SK-N-SH (cell line): ENCODE data around the gene HIPK3. TPM values are rescaled to one million over a fixed set of nuclear protein-coding genes. Genes with fewer than 3 reads are reported as not detected.
"Not testable (repeated sequence)": the region's sequence is repeated elsewhere in the genome, so short reads cannot be mapped to it uniquely, and the experiment has no call there.

Source experiments
- CTCF ChIA-PET: fragments of 300-600, 350-600 bp; formaldehyde crosslinking; extraction: SDS; loops from one replicate; lab custom pipeline; 2021; lab: Yijun Ruan, JAX
- POLR2A ChIA-PET: fragments of 350-600 bp; sonication (Branson Sonifier 250); formaldehyde crosslinking; extraction: SDS; loops from one replicate; lab custom pipeline; 2020; ENCODE audit warnings: antibody characterized with exemption, inconsistent platforms; lab: Yijun Ruan, JAX
- DNase-seq: peaks from one replicate; pipeline ENCODE4 v3.0.0; 2012
- H2AFZ ChIP-seq: fragments of 200-600 bp; sonication (generic); 2 replicates; pipeline ENCODE4 v1.8.1; 2016; ENCODE audit warnings: antibody characterized with exemption, mild to moderate bottlenecking, low read depth
- H3F3A ChIP-seq: fragments of 200-600 bp; sonication (generic); replicated peaks from 2 replicates; pipeline ENCODE3; 2016; ENCODE audit warnings: antibody characterized with exemption, mild to moderate bottlenecking; ENCODE audit not compliant: insufficient read depth
- H3K27ac ChIP-seq, 2 experiments: fragments of 200-500 bp in 1 of 2; fragments of 200-600 bp in 1 of 2; sonication (Bioruptor generic) in 1 of 2; sonication (generic), shearing (Covaris generic) in 1 of 2; 2 replicates each; pipeline versions ENCODE4 v1.5.1 to v1.6.1; 2014 to 2016; ENCODE audit warnings: low read depth in 2 of 2, inconsistent platforms in 1 of 2, low read length in 1 of 2, mild to moderate bottlenecking in 1 of 2, mixed read lengths in 1 of 2
- H3K27me3 ChIP-seq: fragments of 200-600 bp; sonication (generic), shearing (Covaris generic); 2 replicates; pipeline ENCODE4 v1.6.1; 2016; ENCODE audit warnings: mixed run types; ENCODE audit not compliant: insufficient read depth
- H3K36me3 ChIP-seq, 2 experiments: fragments of 200-500 bp in 1 of 2; fragments of 200-600 bp in 1 of 2; sonication (Bioruptor generic) in 1 of 2; sonication (generic) in 1 of 2; replicated peaks in 1 of 2; 2 replicates each; pipeline versions ENCODE3 to v1.5.1; 2014 to 2016; ENCODE audit warnings: low read length in 1 of 2, mild to moderate bottlenecking in 1 of 2; ENCODE audit not compliant: insufficient read depth in 2 of 2, control insufficient read depth in 1 of 2
- H3K4me1 ChIP-seq, 2 experiments: fragments of 200-500 bp in 1 of 2; fragments of 200-600 bp in 1 of 2; sonication (Bioruptor generic) in 1 of 2; sonication (generic), shearing (Covaris generic) in 1 of 2; 2 replicates each; pipeline versions ENCODE4 v1.5.1 to v1.6.1; 2014 to 2016; ENCODE audit warnings: low read depth in 1 of 2, low read length in 1 of 2, mixed run types in 1 of 2; ENCODE audit not compliant: insufficient read depth in 2 of 2, control insufficient read depth in 1 of 2
- H3K4me2 ChIP-seq: fragments of 200-600 bp; sonication (generic), shearing (Covaris generic); 2 replicates; pipeline ENCODE4 v1.6.1; 2017; ENCODE audit warnings: mixed run types
- H3K4me3 ChIP-seq, 2 experiments: fragments of 200-500 bp in 1 of 2; fragments of 200-600 bp in 1 of 2; sonication (Bioruptor generic) in 1 of 2; sonication (generic), shearing (Covaris generic) in 1 of 2; 2 replicates each; pipeline versions ENCODE4 v1.5.1 to v1.8.1; 2014 to 2016; ENCODE audit warnings: low read depth in 2 of 2, inconsistent platforms in 1 of 2, low read length in 1 of 2, mild to moderate bottlenecking in 1 of 2, mixed read lengths in 1 of 2, moderate library complexity in 1 of 2
- H3K79me2 ChIP-seq: fragments of 200-600 bp; sonication (generic); 2 replicates; pipeline ENCODE4 v1.8.1; 2017; ENCODE audit warnings: mild to moderate bottlenecking; ENCODE audit not compliant: insufficient read depth
- H3K9ac ChIP-seq: fragments of 200-600 bp; sonication (generic); 2 replicates; pipeline ENCODE4 v1.6.1; 2017; ENCODE audit warnings: mixed run types
- H3K9me2 ChIP-seq: fragments of 200-600 bp; sonication (generic); 2 replicates; pipeline ENCODE4 v1.6.1; 2017; ENCODE audit warnings: mixed run types
- H3K9me3 ChIP-seq: fragments of 200-600 bp; sonication (generic); 2 replicates; pipeline ENCODE4 v1.6.1; 2017; ENCODE audit warnings: mixed run types, mild to moderate bottlenecking, moderate library complexity
- H4K20me1 ChIP-seq: fragments of 200-600 bp; sonication (generic); 2 replicates; pipeline ENCODE4 v1.6.1; 2017; ENCODE audit warnings: mild to moderate bottlenecking, mixed run types; ENCODE audit not compliant: insufficient read depth
- CHD2 ChIP-seq: fragments of 150-350 bp; IDR thresholded peaks from 2 replicates; pipeline ENCODE4 v1.6.1; 2018; ENCODE audit warnings: low read length; ENCODE audit not compliant: partially characterized antibody
- ELF1 ChIP-seq: IDR thresholded peaks from 2 replicates; pipeline ENCODE4 v1.4.0; 2012
- FOSL2 ChIP-seq: IDR thresholded peaks from 2 replicates; pipeline ENCODE4 v1.4.0; 2012; ENCODE audit warnings: low read depth, mild to moderate bottlenecking, moderate library complexity, borderline replicate concordance
- GABPA ChIP-seq: IDR thresholded peaks from 2 replicates; pipeline ENCODE4 v1.4.0; 2012; ENCODE audit warnings: low read depth, mild to moderate bottlenecking
- GATA2 ChIP-seq: sonication (generic); formaldehyde crosslinking; IDR thresholded peaks from 2 replicates; pipeline ENCODE4 v1.5.0; 2020; ENCODE audit warnings: mild to moderate bottlenecking, missing genetic modification reagents
- JUND ChIP-seq: IDR thresholded peaks from 2 replicates; pipeline ENCODE4 v1.4.0; 2012
- MAX ChIP-seq: IDR thresholded peaks from 2 replicates; pipeline ENCODE4 v1.4.0; 2012; ENCODE audit warnings: low read depth
- NFIC ChIP-seq: IDR thresholded peaks from 2 replicates; pipeline ENCODE4 v1.4.0; 2012; ENCODE audit warnings: borderline replicate concordance
- POLR2AphosphoS5 ChIP-seq: IDR thresholded peaks from 2 replicates; pipeline ENCODE4 v1.6.1; 2012; ENCODE audit warnings: low read depth, low read length
- RCOR1 ChIP-seq: fragments of 150-350 bp; IDR thresholded peaks from 2 replicates; pipeline ENCODE4 v1.6.1; 2017; ENCODE audit warnings: antibody characterized with exemption, low read length
- RXRA ChIP-seq: IDR thresholded peaks from 2 replicates; pipeline ENCODE4 v1.4.0; 2012; ENCODE audit warnings: low read depth, mild to moderate bottlenecking, borderline replicate concordance
- SIN3A ChIP-seq: IDR thresholded peaks from 2 replicates; pipeline ENCODE4 v1.6.1; 2012; ENCODE audit warnings: low read depth, mild to moderate bottlenecking, low read length, moderate library complexity, borderline replicate concordance
- WGBS: methylation state at CpG from one replicate; pipeline ENCODE4 v1.1.6; 2017; ENCODE audit warnings: low lambda C conversion rate; 5-methylcytosine and 5-hydroxymethylcytosine counted together
- polyA plus RNA-seq, 3 experiments: library from polyadenylated mRNA; depleted of rRNA; stranded (reverse); fragments of >200 nt; gene quantifications; 2 replicates each; pipeline ENCODE4 v1.2.3, GENCODE V29; 2012
- TF ChIP-seq, protein P1 (sequence below): fragments of 150-350 bp; IDR thresholded peaks from 2 replicates; pipeline ENCODE4 v1.6.1; 2016; ENCODE audit warnings: mild to moderate bottlenecking, low read depth, low read length
- TF ChIP-seq, protein P2 (sequence below): IDR thresholded peaks from 2 replicates; pipeline ENCODE4 v1.6.1; 2012; ENCODE audit warnings: mild to moderate bottlenecking, low read depth, low read length, moderate library complexity

Gene HIPK3
- polyA plus RNA-seq, 1 of the 3 experiments (the other 2 are of a cell fraction) = 5.2 TPM

GRCh38 chr11:33214767-33215166 lies 42.4 kb upstream of the HIPK3 start:
- Histone ChIP-seq H3F3A (no peaks in the 10 kb centered on the region), H3K4me2 (no peak overlapping the region), H3K4me1 (no peaks in the 10 kb centered on the region), H3K9me2 (no peaks in the 10 kb centered on the region), H2AFZ (no peak overlapping the region), H3K9ac (no peak overlapping the region), H3K9me3 (no peaks in the 10 kb centered on the region), H3K79me2 (no peaks in the 10 kb centered on the region), H3K4me3 (no peak overlapping the region), H3K27me3 (no peaks in the 10 kb centered on the region), H3K36me3 (no peaks in the 10 kb centered on the region), H3K27ac (no peak overlapping the region), H4K20me1 (no peaks in the 10 kb centered on the region)
- TF ChIP-seq, protein P1, sequence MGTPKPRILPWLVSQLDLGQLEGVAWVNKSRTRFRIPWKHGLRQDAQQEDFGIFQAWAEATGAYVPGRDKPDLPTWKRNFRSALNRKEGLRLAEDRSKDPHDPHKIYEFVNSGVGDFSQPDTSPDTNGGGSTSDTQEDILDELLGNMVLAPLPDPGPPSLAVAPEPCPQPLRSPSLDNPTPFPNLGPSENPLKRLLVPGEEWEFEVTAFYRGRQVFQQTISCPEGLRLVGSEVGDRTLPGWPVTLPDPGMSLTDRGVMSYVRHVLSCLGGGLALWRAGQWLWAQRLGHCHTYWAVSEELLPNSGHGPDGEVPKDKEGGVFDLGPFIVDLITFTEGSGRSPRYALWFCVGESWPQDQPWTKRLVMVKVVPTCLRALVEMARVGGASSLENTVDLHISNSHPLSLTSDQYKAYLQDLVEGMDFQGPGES = no peak
- WGBS = 89% methylated on average over 2 of the region's 2 CpGs
- no peak for DNase-seq
- POLR2A ChIA-PET = interaction anchor here (0.6 kb wide), 1 partner anchor 1105 kb away, joined by 3 read pairs; no protein-coding TSS in a partner anchor
- CTCF ChIA-PET = no interaction called here

DNA sequence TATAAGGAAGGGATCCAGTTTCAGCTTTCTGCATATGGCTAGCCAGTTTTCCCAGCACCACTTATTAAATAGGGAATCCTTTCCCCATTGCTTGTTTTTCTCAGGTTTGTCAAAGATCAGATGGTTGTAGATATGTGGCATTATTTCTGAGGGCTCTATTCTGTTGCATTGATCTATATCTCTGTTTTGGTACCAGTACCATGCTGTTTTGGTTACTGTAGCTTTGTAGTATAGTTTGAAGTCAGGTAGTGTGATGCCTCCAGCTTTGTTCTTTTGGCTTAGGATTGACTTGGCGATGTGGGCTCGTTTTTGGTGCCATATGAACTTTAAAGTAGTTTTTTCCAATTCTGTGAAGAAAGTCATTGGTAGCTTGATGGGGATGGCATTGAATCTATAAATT lies 40.5 kb upstream of the HIPK3 start:
- POLR2A ChIA-PET = not testable (repeated sequence)

DNA sequence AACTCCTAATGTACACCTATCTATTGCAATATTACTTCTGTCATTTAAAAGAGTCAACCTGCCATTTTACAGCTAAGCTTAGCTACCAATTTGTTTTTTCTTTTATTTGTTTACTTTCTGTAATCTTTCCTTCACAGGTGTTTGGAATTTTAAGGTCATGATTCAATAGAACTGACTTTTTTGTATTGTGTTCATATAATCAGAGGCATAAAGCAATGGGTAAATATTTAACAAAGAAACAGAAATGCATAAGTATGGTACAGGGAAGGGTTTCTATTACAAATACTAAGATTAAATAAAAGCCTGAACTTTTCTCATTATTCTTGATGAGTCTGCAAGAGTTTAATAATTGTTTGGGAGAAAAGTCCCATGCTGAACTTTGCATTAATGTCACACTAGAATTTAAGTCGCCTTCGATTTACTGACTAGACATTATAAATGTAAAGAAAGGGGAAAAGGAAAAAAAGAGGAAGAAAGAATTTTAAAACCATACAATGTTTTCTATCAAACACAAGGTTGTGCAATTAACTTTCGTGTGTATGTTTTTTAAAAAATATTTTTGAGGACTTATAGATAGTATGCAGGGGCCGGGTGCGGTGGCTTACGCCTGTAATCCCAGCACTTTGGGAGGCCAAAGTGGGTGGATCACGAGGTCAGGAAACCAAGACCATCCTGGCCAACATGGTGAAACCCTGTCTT lies 35.0 kb upstream of the HIPK3 start:
- H3K4me3 ChIP-seq = no peak overlapping the region
- POLR2A ChIA-PET = interaction anchor here (0.6 kb wide), 1 partner anchor 27 kb away, joined by 4 read pairs; no protein-coding TSS in a partner anchor
- no peak for DNase-seq
- H2AFZ ChIP-seq = no peak overlapping the region
- no peaks in the 10 kb centered on the region for H4K20me1 ChIP-seq
- no peaks in the 10 kb centered on the region for H3K9me2 ChIP-seq
- H3K27ac ChIP-seq = no peak overlapping the region
- no peaks in the 10 kb centered on the region for H3K36me3 ChIP-seq
- H3F3A ChIP-seq = no peaks in the 10 kb centered on the region
- no peaks in the 10 kb centered on the region for H3K27me3 ChIP-seq
- no peaks in the 10 kb centered on the region for H3K9me3 ChIP-seq
- CTCF ChIA-PET = no interaction called here
- H3K79me2 ChIP-seq = no peaks in the 10 kb centered on the region
- no peaks in the 10 kb centered on the region for H3K4me1 ChIP-seq
- 90% methylated on average over 7 of the region's 7 CpGs for WGBS
- H3K9ac ChIP-seq = no peak overlapping the region
- no peak overlapping the region for H3K4me2 ChIP-seq
- TF ChIP-seq, protein P1 = no peak
- TF ChIP-seq JUND = no peak
- no peak for TF ChIP-seq GABPA
- no peak for TF ChIP-seq NFIC
- TF ChIP-seq MAX = no peak
- TF ChIP-seq SIN3A = no peak
- no peak for TF ChIP-seq RXRA
- TF ChIP-seq RCOR1 = no peak
- TF ChIP-seq GATA2 (CRISPR knock-in tag) = no peak
- TF ChIP-seq FOSL2 = no peak
- no peak for TF ChIP-seq CHD2
- TF ChIP-seq, protein P2, sequence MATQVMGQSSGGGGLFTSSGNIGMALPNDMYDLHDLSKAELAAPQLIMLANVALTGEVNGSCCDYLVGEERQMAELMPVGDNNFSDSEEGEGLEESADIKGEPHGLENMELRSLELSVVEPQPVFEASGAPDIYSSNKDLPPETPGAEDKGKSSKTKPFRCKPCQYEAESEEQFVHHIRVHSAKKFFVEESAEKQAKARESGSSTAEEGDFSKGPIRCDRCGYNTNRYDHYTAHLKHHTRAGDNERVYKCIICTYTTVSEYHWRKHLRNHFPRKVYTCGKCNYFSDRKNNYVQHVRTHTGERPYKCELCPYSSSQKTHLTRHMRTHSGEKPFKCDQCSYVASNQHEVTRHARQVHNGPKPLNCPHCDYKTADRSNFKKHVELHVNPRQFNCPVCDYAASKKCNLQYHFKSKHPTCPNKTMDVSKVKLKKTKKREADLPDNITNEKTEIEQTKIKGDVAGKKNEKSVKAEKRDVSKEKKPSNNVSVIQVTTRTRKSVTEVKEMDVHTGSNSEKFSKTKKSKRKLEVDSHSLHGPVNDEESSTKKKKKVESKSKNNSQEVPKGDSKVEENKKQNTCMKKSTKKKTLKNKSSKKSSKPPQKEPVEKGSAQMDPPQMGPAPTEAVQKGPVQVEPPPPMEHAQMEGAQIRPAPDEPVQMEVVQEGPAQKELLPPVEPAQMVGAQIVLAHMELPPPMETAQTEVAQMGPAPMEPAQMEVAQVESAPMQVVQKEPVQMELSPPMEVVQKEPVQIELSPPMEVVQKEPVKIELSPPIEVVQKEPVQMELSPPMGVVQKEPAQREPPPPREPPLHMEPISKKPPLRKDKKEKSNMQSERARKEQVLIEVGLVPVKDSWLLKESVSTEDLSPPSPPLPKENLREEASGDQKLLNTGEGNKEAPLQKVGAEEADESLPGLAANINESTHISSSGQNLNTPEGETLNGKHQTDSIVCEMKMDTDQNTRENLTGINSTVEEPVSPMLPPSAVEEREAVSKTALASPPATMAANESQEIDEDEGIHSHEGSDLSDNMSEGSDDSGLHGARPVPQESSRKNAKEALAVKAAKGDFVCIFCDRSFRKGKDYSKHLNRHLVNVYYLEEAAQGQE = no peak
- TF ChIP-seq POLR2AphosphoS5 = no peak
- no peak for TF ChIP-seq ELF1

More for the DNA sequence above, 40.5 kb upstream of the HIPK3 start:
- H3F3A ChIP-seq, CTCF ChIA-PET, H3K4me3 ChIP-seq, H3K4me2 ChIP-seq, H3K27ac ChIP-seq, DNase-seq, H3K4me1 ChIP-seq, H3K9ac ChIP-seq, H3K9me2 ChIP-seq, H4K20me1 ChIP-seq, H3K36me3 ChIP-seq, H2AFZ ChIP-seq, H3K79me2 ChIP-seq, H3K27me3 ChIP-seq, H3K9me3 ChIP-seq: not testable (repeated sequence)
- 0% methylated on average over 2 of the region's 2 CpGs for WGBS
